A673 (cell line): ENCODE measurements around the gene MDGA2. TPM values are rescaled to one million over a fixed set of nuclear protein-coding genes. Genes with fewer than 3 reads are reported as not detected.

Source experiments
- BruUV-seq: library from RNA; stranded (reverse); fragments of 400-500 nt; replicated peaks from 2 replicates; lab custom pipeline; 2021; lab: Mats Ljungman, UMichigan
- CTCF ChIA-PET: fragments of 300-600 bp; sonication (Branson Sonifier 250); formaldehyde crosslinking; loops from one replicate; lab custom pipeline; 2022; ENCODE audit warnings: antibody characterized with exemption; lab: Charles Lee
- POLR2A ChIA-PET: fragments of 300-600 bp; sonication (Branson Sonifier 250); formaldehyde crosslinking; loops from one replicate; lab custom pipeline; 2022; ENCODE audit warnings: antibody characterized with exemption; ENCODE audit not compliant: low non-redundant PET; lab: Charles Lee
- DNase-seq: peaks from one replicate; pipeline ENCODE4 v3.0.0-alpha.2; 2015; ENCODE audit warnings: low spot score
- H3K27ac ChIP-seq: fragments of 200-600 bp; sonication (generic); 2 replicates; pipeline ENCODE4 v1.5.1; 2016; ENCODE audit warnings: mixed run types, low read depth, mild to moderate bottlenecking, mixed read lengths, antibody characterized with exemption, low read length; ENCODE audit not compliant: poor library complexity, severe bottlenecking
- H3K27me3 ChIP-seq: fragments of 200-600 bp; sonication (generic); replicated peaks from 2 replicates; pipeline ENCODE4 v1.6.1; 2017; ENCODE audit warnings: mixed run types, low read depth, mild to moderate bottlenecking, mixed read lengths, antibody characterized with exemption, low read length; ENCODE audit not compliant: insufficient read depth, poor library complexity
- H3K36me3 ChIP-seq: fragments of 200-600 bp; sonication (generic); 2 replicates; pipeline ENCODE4 v1.6.1; 2016; ENCODE audit warnings: mixed run types, mild to moderate bottlenecking, mixed read lengths, antibody characterized with exemption, low read length; ENCODE audit not compliant: insufficient read depth, poor library complexity, severe bottlenecking
- H3K4me1 ChIP-seq: fragments of 200-600 bp; sonication (generic); 2 replicates; pipeline ENCODE4 v1.6.1; 2017; ENCODE audit warnings: mixed run types, mild to moderate bottlenecking, mixed read lengths, antibody characterized with exemption, low read length; ENCODE audit not compliant: insufficient read depth, poor library complexity, severe bottlenecking
- H3K4me3 ChIP-seq: fragments of 200-600 bp; sonication (generic); 2 replicates; pipeline ENCODE4 v1.5.1; 2016; ENCODE audit warnings: low read depth, mixed run types, mild to moderate bottlenecking, mixed read lengths, low read length; ENCODE audit not compliant: poor library complexity, severe bottlenecking
- H3K9me3 ChIP-seq: fragments of 200-600 bp; sonication (generic); 2 replicates; pipeline ENCODE4 v1.6.1; 2016; ENCODE audit warnings: mixed run types, low read depth, mild to moderate bottlenecking, mixed read lengths, antibody characterized with exemption, low read length; ENCODE audit not compliant: poor library complexity, severe bottlenecking
- EZH2 ChIP-seq: fragments of 200-600 bp; sonication (generic); IDR thresholded peaks from 2 replicates; pipeline ENCODE4 v1.6.1; 2017; ENCODE audit warnings: borderline replicate concordance, low read depth, mild to moderate bottlenecking, mixed read lengths, antibody characterized with exemption, low read length; ENCODE audit not compliant: poor library complexity, severe bottlenecking
- intact Hi-C: fragments of 100-400 bp; cut with micrococcal nuclease; formaldehyde crosslinking; loops from one replicate; pipeline ENCODE4 v1.10.0; 2022; ENCODE audit not compliant: unreplicated experiment
- total RNA-seq: library from RNA; stranded (reverse); gene quantifications from 2 replicates; pipeline ENCODE4 v1.2.3, GENCODE V29; 2021
- TF ChIP-seq, protein P1 (sequence below): fragments of 300-800, 200-600 bp; sonication (generic); conservative IDR thresholded peaks from 2 replicates; pipeline ENCODE4 v1.5.1; 2017; ENCODE audit warnings: low read depth, mild to moderate bottlenecking, antibody characterized with exemption, low read length, moderate library complexity, mixed read lengths

Gene MDGA2
- total RNA-seq, 1 experiment from 2014 or later = not detected

DNA sequence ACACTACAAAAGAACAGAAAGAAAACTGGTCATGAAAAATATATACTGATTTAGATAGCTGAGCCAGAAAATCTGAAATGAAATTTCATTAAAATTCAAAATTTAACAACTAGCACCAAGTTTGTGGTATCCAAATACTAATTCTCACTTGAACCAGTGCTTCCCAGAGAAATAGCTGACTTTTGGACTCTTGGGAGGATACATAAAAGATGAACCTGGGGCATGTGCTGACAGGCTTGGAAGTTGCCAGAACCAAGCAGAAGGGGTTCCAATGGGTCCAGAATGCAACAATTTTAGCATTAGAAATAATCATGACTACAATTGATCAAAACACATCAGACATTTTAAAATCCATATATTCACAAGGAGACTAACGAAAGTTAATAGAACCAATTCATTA is 175.0 kb downstream of the MDGA2 start:
- Histone ChIP-seq H3K4me3 (no peak overlapping the region), H3K27ac (no peak overlapping the region), H3K9me3 (peaks cover 2% of the 10 kb centered on the region), H3K4me1 (no peaks in the 10 kb centered on the region), H3K36me3 (no peaks in the 10 kb centered on the region), H3K27me3 (no peaks in the 10 kb centered on the region)
- POLR2A ChIA-PET = no interaction called here
- CTCF ChIA-PET = no interaction called here
- TF ChIP-seq, protein P1, sequence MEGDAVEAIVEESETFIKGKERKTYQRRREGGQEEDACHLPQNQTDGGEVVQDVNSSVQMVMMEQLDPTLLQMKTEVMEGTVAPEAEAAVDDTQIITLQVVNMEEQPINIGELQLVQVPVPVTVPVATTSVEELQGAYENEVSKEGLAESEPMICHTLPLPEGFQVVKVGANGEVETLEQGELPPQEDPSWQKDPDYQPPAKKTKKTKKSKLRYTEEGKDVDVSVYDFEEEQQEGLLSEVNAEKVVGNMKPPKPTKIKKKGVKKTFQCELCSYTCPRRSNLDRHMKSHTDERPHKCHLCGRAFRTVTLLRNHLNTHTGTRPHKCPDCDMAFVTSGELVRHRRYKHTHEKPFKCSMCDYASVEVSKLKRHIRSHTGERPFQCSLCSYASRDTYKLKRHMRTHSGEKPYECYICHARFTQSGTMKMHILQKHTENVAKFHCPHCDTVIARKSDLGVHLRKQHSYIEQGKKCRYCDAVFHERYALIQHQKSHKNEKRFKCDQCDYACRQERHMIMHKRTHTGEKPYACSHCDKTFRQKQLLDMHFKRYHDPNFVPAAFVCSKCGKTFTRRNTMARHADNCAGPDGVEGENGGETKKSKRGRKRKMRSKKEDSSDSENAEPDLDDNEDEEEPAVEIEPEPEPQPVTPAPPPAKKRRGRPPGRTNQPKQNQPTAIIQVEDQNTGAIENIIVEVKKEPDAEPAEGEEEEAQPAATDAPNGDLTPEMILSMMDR = no peak
- BruUV-seq = no TSS peak
- intact Hi-C loops = no loop called here
- no peak for DNase-seq

DNA sequence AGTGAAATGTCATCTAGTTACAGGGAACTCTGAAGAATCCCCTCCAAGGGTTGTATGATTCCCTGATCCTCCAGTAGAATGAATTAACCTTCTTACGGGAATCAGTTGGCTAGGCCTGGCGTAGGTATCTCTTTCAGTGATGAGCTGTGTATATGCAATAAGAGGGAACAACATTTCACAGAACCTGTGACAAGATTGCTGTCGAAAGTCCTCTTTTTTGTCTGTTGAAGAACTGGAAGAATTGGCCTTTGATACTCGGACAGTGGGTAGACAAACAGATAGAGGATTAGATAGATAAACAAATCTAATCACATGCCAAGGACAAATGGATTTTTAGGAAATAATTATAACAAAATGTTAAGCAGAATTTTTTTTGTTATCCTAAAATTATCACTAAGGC is 184.6 kb downstream of the MDGA2 start:
- Histone ChIP-seq H3K27ac (no peak overlapping the region), H3K27me3 (no peaks in the 10 kb centered on the region), H3K36me3 (no peaks in the 10 kb centered on the region), H3K4me1 (no peaks in the 10 kb centered on the region), H3K4me3 (no peak overlapping the region), H3K9me3 (peaks cover 3% of the 10 kb centered on the region)
- no TSS peak for BruUV-seq
- TF ChIP-seq EZH2 = no peak
- TF ChIP-seq, protein P1 = no peak
- POLR2A ChIA-PET = no interaction called here
- intact Hi-C loops = no loop called here
- CTCF ChIA-PET = no interaction called here
- no peak for DNase-seq

DNA sequence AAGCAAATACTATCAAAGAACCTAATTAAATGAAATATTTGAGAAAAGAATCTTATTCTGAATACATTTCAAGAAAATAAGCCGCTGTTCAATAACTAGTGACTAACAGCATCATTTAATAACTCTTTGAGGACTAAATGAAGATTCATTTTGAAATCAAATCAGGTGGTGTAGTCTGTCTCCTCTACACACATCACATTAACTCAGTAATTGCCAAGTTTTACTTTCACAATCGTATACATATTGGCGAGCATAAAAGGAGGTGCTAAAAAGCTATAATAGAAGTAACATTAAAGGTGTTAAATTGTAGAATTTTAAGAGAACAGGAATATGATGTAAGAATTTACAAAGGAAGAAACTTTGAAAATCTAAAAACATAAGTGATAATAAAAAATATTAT is 185.1 kb downstream of the MDGA2 start:
- no peak for DNase-seq
- H3K27ac ChIP-seq = no peak overlapping the region
- TF ChIP-seq, protein P1 = no peak
- TF ChIP-seq EZH2 = no peak
- H3K36me3 ChIP-seq = no peaks in the 10 kb centered on the region
- no peaks in the 10 kb centered on the region for H3K4me1 ChIP-seq
- H3K27me3 ChIP-seq = no peaks in the 10 kb centered on the region
- POLR2A ChIA-PET = no interaction called here
- no peak overlapping the region for H3K4me3 ChIP-seq
- intact Hi-C loops = no loop called here
- CTCF ChIA-PET = no interaction called here
- no TSS peak for BruUV-seq
- H3K9me3 ChIP-seq = peaks cover 1% of the 10 kb centered on the region
